GM12874 (cell line): Measurements from ENCODE around the gene ATG2A.

Source experiments
- CTCF ChIP-seq: IDR thresholded peaks from 2 replicates; pipeline ENCODE4 v1.5.1; 2011; ENCODE audit warnings: low read depth, mild to moderate bottlenecking, control low read depth, low read length, moderate library complexity; ENCODE audit not compliant: insufficient read depth

ATG2A gene

GRCh38 chr11:64888406-64888728 lies 28.6 kb downstream of the ATG2A start:
- TF ChIP-seq CTCF, result no peak

GRCh38 chr11:64887757-64888405 lies 29.1 kb downstream of the ATG2A start:
- TF ChIP-seq CTCF, result peak; percentile 98

GRCh38 chr11:64887234-64887756 lies 29.7 kb downstream of the ATG2A start:
- no peak for TF ChIP-seq CTCF

- TF ChIP-seq CTCF, result no peak
Measured at GRCh38 chr11:64885367-64886286, 31.4 kb downstream of the ATG2A start.

- no peak for TF ChIP-seq CTCF
Measured at GRCh38 chr11:64884019-64884418, 33.0 kb downstream of the ATG2A start.

GRCh38 chr11:64883575-64883974 lies 33.4 kb downstream of the ATG2A start:
- TF ChIP-seq CTCF, result no peak

GRCh38 chr11:64882243-64882642 lies 34.8 kb downstream of the ATG2A start:
- TF ChIP-seq CTCF, result no peak
